Neural cell (in vitro differentiated cells): ENCODE measurements around the gene OVOL3.

Experiments used
- CTCF ChIP-seq: fragments of 450-650 bp; IDR thresholded peaks from 2 replicates; pipeline ENCODE4 v1.5.1; 2014; ENCODE audit warnings: antibody characterized with exemption, mild to moderate bottlenecking, moderate library complexity; ENCODE audit not compliant: poor library complexity, severe bottlenecking
- EZH2 ChIP-seq: fragments of 200-600, 300-800 bp; shearing (Covaris generic), sonication (generic); IDR thresholded peaks from 2 replicates; pipeline ENCODE4 v1.6.1; 2014; ENCODE audit warnings: antibody characterized with exemption, low read length, borderline replicate concordance, mild to moderate bottlenecking; ENCODE audit not compliant: insufficient read depth, poor library complexity, severe bottlenecking
- MXI1 ChIP-seq: fragments of 450-650 bp; conservative IDR thresholded peaks from 2 replicates; pipeline ENCODE4 v1.6.1; 2014; ENCODE audit warnings: antibody characterized with exemption, mild to moderate bottlenecking; ENCODE audit not compliant: poor library complexity, severe bottlenecking
- POLR2AphosphoS5 ChIP-seq: IDR thresholded peaks from 2 replicates; pipeline ENCODE4 v1.6.1; 2012

- no peak for TF ChIP-seq MXI1
- TF ChIP-seq CTCF, result no peak
- TF ChIP-seq POLR2AphosphoS5, result no peak
- no peak for TF ChIP-seq EZH2
Observed at GRCh38 chr19:36113894-36114720, 3.2 kb downstream of the OVOL3 start.
